ENCODE measurements around the gene TTLL1. TPM values are rescaled to one million over a fixed set of nuclear protein-coding genes. Genes with fewer than 3 reads are reported as not detected.
"Not testable (repeated sequence)": the region's sequence is repeated elsewhere in the genome, so short reads cannot be mapped to it uniquely, and the experiment has no call there.

The TTLL1 gene
- total RNA-seq, 1 donor from 2014 or later = 16.9 TPM

- Mint-ChIP-seq H3K27ac (no peak overlapping the region), H3K4me1 (ENCODE audit: unreplicated experiment) (peaks cover 45% of the 10 kb centered on the region), H3K9me3 (no peaks in the 10 kb centered on the region), H3K27me3 (no peaks in the 10 kb centered on the region), H3K4me3 (no peak overlapping the region), H3K36me3 (peaks cover 23% of the 10 kb centered on the region)
- no peak for TF ChIP-seq CTCF (conservative IDR thresholded peaks at IDR 0.05)
- DNase-seq (ENCODE audit: extremely low spot score, unreplicated experiment) = no peak
Observed at GRCh38 chr22:42997582-42998090, 91.6 kb downstream of the TTLL1 start.

- H3K9me3 Mint-ChIP-seq = no peaks in the 10 kb centered on the region
- H3K4me1 Mint-ChIP-seq (ENCODE audit: unreplicated experiment) = peaks cover 37% of the 10 kb centered on the region
- H3K27me3 Mint-ChIP-seq = no peaks in the 10 kb centered on the region
- peak overlapping the region; percentile 73 for H3K27ac Mint-ChIP-seq
- no peak for DNase-seq (ENCODE audit: extremely low spot score, unreplicated experiment)
- TF ChIP-seq CTCF (conservative IDR thresholded peaks at IDR 0.05) = no peak
- H3K36me3 Mint-ChIP-seq = peaks cover 18% of the 10 kb centered on the region
- no peak overlapping the region for H3K4me3 Mint-ChIP-seq
Observed at GRCh38 chr22:42996646-42997365, 92.4 kb downstream of the TTLL1 start.

- not testable (repeated sequence) for H3K4me3 Mint-ChIP-seq; H3K9me3 Mint-ChIP-seq; H3K27me3 Mint-ChIP-seq; DNase-seq (ENCODE audit: extremely low spot score, unreplicated experiment)
- peaks cover 34% of the 10 kb centered on the region for H3K4me1 Mint-ChIP-seq (ENCODE audit: unreplicated experiment)
- peak overlapping the region; percentile 98 for H3K27ac Mint-ChIP-seq
- peaks cover 18% of the 10 kb centered on the region for H3K36me3 Mint-ChIP-seq
Observed at GRCh38 chr22:42995654-42996053, 93.5 kb downstream of the TTLL1 start.

GRCh38 chr22:42994917-42995562, 94.2 kb downstream of the TTLL1 start:
- Mint-ChIP-seq H3K9me3 (no peaks in the 10 kb centered on the region), H3K36me3 (peaks cover 18% of the 10 kb centered on the region), H3K27me3 (no peaks in the 10 kb centered on the region), H3K4me1 (ENCODE audit: unreplicated experiment) (peaks cover 40% of the 10 kb centered on the region), H3K27ac (peak overlapping the region; percentile 98), H3K4me3 (peak overlapping the region; percentile 81)
- TF ChIP-seq CTCF (conservative IDR thresholded peaks at IDR 0.05) = no peak
- no peak for DNase-seq (ENCODE audit: extremely low spot score, unreplicated experiment)

GRCh38 chr22:42994276-42994916, 94.8 kb downstream of the TTLL1 start:
- H3K27me3 Mint-ChIP-seq = no peaks in the 10 kb centered on the region
- H3K9me3 Mint-ChIP-seq = no peaks in the 10 kb centered on the region
- peaks cover 40% of the 10 kb centered on the region for H3K4me1 Mint-ChIP-seq (ENCODE audit: unreplicated experiment)
- no peak overlapping the region for H3K4me3 Mint-ChIP-seq
- H3K36me3 Mint-ChIP-seq = peaks cover 18% of the 10 kb centered on the region
- no peak for DNase-seq (ENCODE audit: extremely low spot score, unreplicated experiment)
- TF ChIP-seq CTCF (conservative IDR thresholded peaks at IDR 0.05) = no peak
- H3K27ac Mint-ChIP-seq = peak overlapping the region; percentile 98
